ENCODE measurements around the gene SKP1. TPM values are rescaled to one million over a fixed set of nuclear protein-coding genes. Genes with fewer than 3 reads are reported as not detected.

The SKP1 gene
- polyA plus RNA-seq, 1 of the 3 experiments (the other 2 are of a cell fraction) = 407 TPM

DNA sequence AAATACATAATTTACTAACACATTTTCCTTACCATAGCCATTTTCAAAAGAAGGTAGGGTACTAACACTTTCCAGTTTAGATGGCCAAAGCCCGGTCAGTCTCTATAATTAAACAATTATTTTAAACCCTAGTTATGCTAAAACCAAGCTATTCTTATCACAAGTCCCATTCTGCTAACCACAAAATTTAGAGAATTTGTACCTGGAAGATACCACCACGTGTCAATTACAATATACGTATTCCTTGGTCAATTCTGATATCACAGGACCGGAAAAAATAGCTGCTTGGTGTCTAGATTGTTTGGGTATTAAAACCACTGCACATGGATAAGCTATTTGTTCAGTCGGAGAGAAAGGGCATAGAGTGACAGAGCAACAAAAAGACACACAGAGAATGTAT is 18.9 kb upstream of the SKP1 start:
- H3K4me1 ChIP-seq (ENCODE audit: control insufficient read depth in 1 of 2, insufficient read depth in 2 of 2, low read depth in 1 of 2, low read length in 1 of 2) = no peaks in the 10 kb centered on the region
- POLR2A ChIA-PET = no interaction called here
- DNase-seq = no peak
- no peak overlapping the region for H2AFZ ChIP-seq (ENCODE audit: low read depth)
- 80% methylated on average over 5 of the region's 5 CpGs for WGBS (ENCODE audit: low lambda C conversion rate)
- CTCF ChIA-PET = interaction anchor here (0.9 to 3.5 kb wide), 4 partner anchors 11 to 392 kb away, joined by 3 to 14 read pairs (median 4); no protein-coding TSS in a partner anchor
- H3K36me3 ChIP-seq (replicated peaks in 1 of 2; ENCODE audit: control insufficient read depth in 1 of 2, insufficient read depth in 2 of 2, low read length in 1 of 2) = peaks cover 43 to 63% of the 10 kb centered on the region in 2 experiments
- H3K79me2 ChIP-seq (ENCODE audit: insufficient read depth) = peaks cover 56% of the 10 kb centered on the region; the same call in 1 of the 2 replicates
- H4K20me1 ChIP-seq (ENCODE audit: insufficient read depth) = peaks cover 4% of the 10 kb centered on the region; the same call in 1 of the 2 replicates
- peaks cover 18% of the 10 kb centered on the region for H3F3A ChIP-seq (replicated peaks; ENCODE audit: insufficient read depth)
- no peak overlapping the region for H3K27ac ChIP-seq (ENCODE audit: low read depth in 2 of 2, low read length in 1 of 2)
- H3K27me3 ChIP-seq (ENCODE audit: insufficient read depth) = no peaks in the 10 kb centered on the region
- TF ChIP-seq GATA2 (CRISPR knock-in tag; IDR thresholded peaks at IDR 0.05) (no peak), MEF2A (IDR thresholded peaks at IDR 0.05; ENCODE audit: borderline replicate concordance, low read depth) (no peak), FOXM1 (IDR thresholded peaks at IDR 0.05; ENCODE audit: low read depth) (no peak), CHD2 (IDR thresholded peaks at IDR 0.05; ENCODE audit: low read length, partially characterized antibody) (no peak), TAF1 (IDR thresholded peaks at IDR 0.05; ENCODE audit: borderline replicate concordance, low read depth, low read length) (no peak), POLR2AphosphoS5 (IDR thresholded peaks at IDR 0.05; ENCODE audit: low read depth, low read length) (no peak), RAD21 (IDR thresholded peaks at IDR 0.05; ENCODE audit: low read length) (no peak), JUND (IDR thresholded peaks at IDR 0.05) (no peak), RXRA (IDR thresholded peaks at IDR 0.05; ENCODE audit: borderline replicate concordance, low read depth) (no peak), EP300 (IDR thresholded peaks at IDR 0.05; ENCODE audit: borderline replicate concordance in 1 of 2, low read depth in 1 of 2, low read length in 1 of 2) (no peak), GABPA (IDR thresholded peaks at IDR 0.05; ENCODE audit: low read depth) (no peak), NFIC (IDR thresholded peaks at IDR 0.05; ENCODE audit: borderline replicate concordance) (no peak), SIN3A (IDR thresholded peaks at IDR 0.05; ENCODE audit: borderline replicate concordance, low read depth, low read length) (no peak), YY1 (IDR thresholded peaks at IDR 0.05; ENCODE audit: low read depth) (no peak), MXI1 (IDR thresholded peaks at IDR 0.05; ENCODE audit: low read depth, low read length) (no peak)
- TF ChIP-seq, protein P1, sequence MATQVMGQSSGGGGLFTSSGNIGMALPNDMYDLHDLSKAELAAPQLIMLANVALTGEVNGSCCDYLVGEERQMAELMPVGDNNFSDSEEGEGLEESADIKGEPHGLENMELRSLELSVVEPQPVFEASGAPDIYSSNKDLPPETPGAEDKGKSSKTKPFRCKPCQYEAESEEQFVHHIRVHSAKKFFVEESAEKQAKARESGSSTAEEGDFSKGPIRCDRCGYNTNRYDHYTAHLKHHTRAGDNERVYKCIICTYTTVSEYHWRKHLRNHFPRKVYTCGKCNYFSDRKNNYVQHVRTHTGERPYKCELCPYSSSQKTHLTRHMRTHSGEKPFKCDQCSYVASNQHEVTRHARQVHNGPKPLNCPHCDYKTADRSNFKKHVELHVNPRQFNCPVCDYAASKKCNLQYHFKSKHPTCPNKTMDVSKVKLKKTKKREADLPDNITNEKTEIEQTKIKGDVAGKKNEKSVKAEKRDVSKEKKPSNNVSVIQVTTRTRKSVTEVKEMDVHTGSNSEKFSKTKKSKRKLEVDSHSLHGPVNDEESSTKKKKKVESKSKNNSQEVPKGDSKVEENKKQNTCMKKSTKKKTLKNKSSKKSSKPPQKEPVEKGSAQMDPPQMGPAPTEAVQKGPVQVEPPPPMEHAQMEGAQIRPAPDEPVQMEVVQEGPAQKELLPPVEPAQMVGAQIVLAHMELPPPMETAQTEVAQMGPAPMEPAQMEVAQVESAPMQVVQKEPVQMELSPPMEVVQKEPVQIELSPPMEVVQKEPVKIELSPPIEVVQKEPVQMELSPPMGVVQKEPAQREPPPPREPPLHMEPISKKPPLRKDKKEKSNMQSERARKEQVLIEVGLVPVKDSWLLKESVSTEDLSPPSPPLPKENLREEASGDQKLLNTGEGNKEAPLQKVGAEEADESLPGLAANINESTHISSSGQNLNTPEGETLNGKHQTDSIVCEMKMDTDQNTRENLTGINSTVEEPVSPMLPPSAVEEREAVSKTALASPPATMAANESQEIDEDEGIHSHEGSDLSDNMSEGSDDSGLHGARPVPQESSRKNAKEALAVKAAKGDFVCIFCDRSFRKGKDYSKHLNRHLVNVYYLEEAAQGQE (IDR thresholded peaks at IDR 0.05; ENCODE audit: low read depth, low read length) = no peak
- TF ChIP-seq, protein P2, sequence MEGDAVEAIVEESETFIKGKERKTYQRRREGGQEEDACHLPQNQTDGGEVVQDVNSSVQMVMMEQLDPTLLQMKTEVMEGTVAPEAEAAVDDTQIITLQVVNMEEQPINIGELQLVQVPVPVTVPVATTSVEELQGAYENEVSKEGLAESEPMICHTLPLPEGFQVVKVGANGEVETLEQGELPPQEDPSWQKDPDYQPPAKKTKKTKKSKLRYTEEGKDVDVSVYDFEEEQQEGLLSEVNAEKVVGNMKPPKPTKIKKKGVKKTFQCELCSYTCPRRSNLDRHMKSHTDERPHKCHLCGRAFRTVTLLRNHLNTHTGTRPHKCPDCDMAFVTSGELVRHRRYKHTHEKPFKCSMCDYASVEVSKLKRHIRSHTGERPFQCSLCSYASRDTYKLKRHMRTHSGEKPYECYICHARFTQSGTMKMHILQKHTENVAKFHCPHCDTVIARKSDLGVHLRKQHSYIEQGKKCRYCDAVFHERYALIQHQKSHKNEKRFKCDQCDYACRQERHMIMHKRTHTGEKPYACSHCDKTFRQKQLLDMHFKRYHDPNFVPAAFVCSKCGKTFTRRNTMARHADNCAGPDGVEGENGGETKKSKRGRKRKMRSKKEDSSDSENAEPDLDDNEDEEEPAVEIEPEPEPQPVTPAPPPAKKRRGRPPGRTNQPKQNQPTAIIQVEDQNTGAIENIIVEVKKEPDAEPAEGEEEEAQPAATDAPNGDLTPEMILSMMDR (IDR thresholded peaks at IDR 0.05) = no peak
- TF ChIP-seq, protein P3, sequence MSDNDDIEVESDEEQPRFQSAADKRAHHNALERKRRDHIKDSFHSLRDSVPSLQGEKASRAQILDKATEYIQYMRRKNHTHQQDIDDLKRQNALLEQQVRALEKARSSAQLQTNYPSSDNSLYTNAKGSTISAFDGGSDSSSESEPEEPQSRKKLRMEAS (IDR thresholded peaks at IDR 0.05; ENCODE audit: low read depth) = no peak
- TF ChIP-seq, protein P4, sequence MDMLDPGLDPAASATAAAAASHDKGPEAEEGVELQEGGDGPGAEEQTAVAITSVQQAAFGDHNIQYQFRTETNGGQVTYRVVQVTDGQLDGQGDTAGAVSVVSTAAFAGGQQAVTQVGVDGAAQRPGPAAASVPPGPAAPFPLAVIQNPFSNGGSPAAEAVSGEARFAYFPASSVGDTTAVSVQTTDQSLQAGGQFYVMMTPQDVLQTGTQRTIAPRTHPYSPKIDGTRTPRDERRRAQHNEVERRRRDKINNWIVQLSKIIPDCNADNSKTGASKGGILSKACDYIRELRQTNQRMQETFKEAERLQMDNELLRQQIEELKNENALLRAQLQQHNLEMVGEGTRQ (IDR thresholded peaks at IDR 0.05; ENCODE audit: borderline replicate concordance, low read depth, low read length) = no peak
- TF ChIP-seq, protein P5, sequence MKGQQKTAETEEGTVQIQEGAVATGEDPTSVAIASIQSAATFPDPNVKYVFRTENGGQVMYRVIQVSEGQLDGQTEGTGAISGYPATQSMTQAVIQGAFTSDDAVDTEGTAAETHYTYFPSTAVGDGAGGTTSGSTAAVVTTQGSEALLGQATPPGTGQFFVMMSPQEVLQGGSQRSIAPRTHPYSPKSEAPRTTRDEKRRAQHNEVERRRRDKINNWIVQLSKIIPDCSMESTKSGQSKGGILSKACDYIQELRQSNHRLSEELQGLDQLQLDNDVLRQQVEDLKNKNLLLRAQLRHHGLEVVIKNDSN (IDR thresholded peaks at IDR 0.05; ENCODE audit: borderline replicate concordance, low read depth) = no peak
- H3K9me2 ChIP-seq = no peaks in the 10 kb centered on the region
- no peaks in the 10 kb centered on the region for H3K9me3 ChIP-seq
- no peak overlapping the region for H3K4me3 ChIP-seq (ENCODE audit: low read depth in 2 of 2, low read length in 1 of 2)
- H3K9ac ChIP-seq = no peak overlapping the region
- no peak overlapping the region for H3K4me2 ChIP-seq
